HG02852 (cell line): ENCODE results near the gene COL9A2.

Experiments
- ATAC-seq: cut with Tn5 transposase; IDR thresholded peaks from one replicate; pipeline ENCODE4 v1.9.1; 2021; ENCODE audit warnings: mild to moderate bottlenecking, moderate library complexity; ENCODE audit not compliant: unreplicated experiment

The COL9A2 gene

GRCh38 chr1:40265919-40266318, 51.2 kb downstream of the COL9A2 start:
- ATAC-seq = no peak

- no peak for ATAC-seq
Measured at GRCh38 chr1:40265298-40265697, 51.8 kb downstream of the COL9A2 start.

- ATAC-seq = no peak
Measured at GRCh38 chr1:40264354-40264781, 52.7 kb downstream of the COL9A2 start.

GRCh38 chr1:40258445-40258769, 58.7 kb downstream of the COL9A2 start:
- ATAC-seq = no peak

- peak; percentile 89 for ATAC-seq
Measured at GRCh38 chr1:40257688-40258444, 59.2 kb downstream of the COL9A2 start, which contains the start of gene ZMPSTE24. Gene ZMPSTE24, plus strand, starts transcription at chr1:40258236. Its CDS starts 36 bp downstream, at chr1:40258272.

GRCh38 chr1:40257313-40257687, 59.8 kb downstream of the COL9A2 start:
- ATAC-seq = no peak

- no peak for ATAC-seq
Measured at GRCh38 chr1:40256401-40257084, 60.5 kb downstream of the COL9A2 start.

- ATAC-seq = no peak
Measured at GRCh38 chr1:40255231-40255630, 61.9 kb downstream of the COL9A2 start.

GRCh38 chr1:40252601-40253000, 64.5 kb downstream of the COL9A2 start:
- no peak for ATAC-seq

GRCh38 chr1:40251456-40251855, 65.6 kb downstream of the COL9A2 start:
- no peak for ATAC-seq
